Liver (tissue), 9 donors: ENCODE data around the gene MGAT3. TPM values are rescaled to one million over a fixed set of nuclear protein-coding genes. Genes with fewer than 3 reads are reported as not detected.

Experiments
- DNase-seq: peaks from one replicate; pipeline ENCODE4 v3.0.0-alpha.2; 2017; ENCODE audit warnings: low spot score
- H3K27ac ChIP-seq, 2 donors: one replicate each; pipeline ENCODE4 v1.7.0; 2013; ENCODE audit warnings: inconsistent platforms in 2 of 2, low read length in 2 of 2, control low read depth in 1 of 2, low read depth in 1 of 2, mild to moderate bottlenecking in 1 of 2
- H3K27me3 ChIP-seq, 4 donors: one replicate each; pipeline versions ENCODE4 v1.6.1 to v1.7.0; 2013; ENCODE audit warnings: low read length in 3 of 4, inconsistent platforms in 1 of 4, mild to moderate bottlenecking in 1 of 4, moderate library complexity in 1 of 4; ENCODE audit not compliant: control insufficient read depth in 4 of 4, insufficient read depth in 4 of 4
- H3K36me3 ChIP-seq, 4 donors: one replicate each; pipeline versions ENCODE4 v1.6.1 to v1.7.0; 2013; ENCODE audit warnings: low read length in 3 of 4, mild to moderate bottlenecking in 3 of 4, low read depth in 1 of 4, moderate library complexity in 1 of 4; ENCODE audit not compliant: control insufficient read depth in 4 of 4, insufficient read depth in 3 of 4
- H3K4me1 ChIP-seq, 4 donors: one replicate each; pipeline versions ENCODE4 v1.6.1 to v1.7.0; 2013; ENCODE audit warnings: low read length in 3 of 4, mild to moderate bottlenecking in 3 of 4, moderate library complexity in 1 of 4; ENCODE audit not compliant: control insufficient read depth in 4 of 4, insufficient read depth in 4 of 4
- H3K4me3 ChIP-seq, 3 donors: one replicate each; pipeline versions ENCODE4 v1.6.1 to v1.7.0; 2013; ENCODE audit warnings: low read length in 3 of 3, control low read depth in 1 of 3, low read depth in 1 of 3, mild to moderate bottlenecking in 1 of 3
- H3K9ac ChIP-seq, 2 donors: one replicate each; pipeline ENCODE4 v1.7.0; 2013; ENCODE audit warnings: low read length in 2 of 2, mild to moderate bottlenecking in 2 of 2, moderate library complexity in 2 of 2, control low read depth in 1 of 2, low read depth in 1 of 2
- H3K9me3 ChIP-seq, 4 donors: one replicate each; pipeline versions ENCODE4 v1.6.1 to v1.7.0; 2013; ENCODE audit warnings: low read length in 3 of 4; ENCODE audit not compliant: control insufficient read depth in 4 of 4
- EGR1 ChIP-seq, 2 donors: IDR thresholded peaks; 2 replicates each; pipeline ENCODE4 v1.6.1; 2016 to 2018; ENCODE audit warnings: antibody characterized with exemption in 2 of 2, low read depth in 2 of 2
- FOXA1 ChIP-seq: IDR thresholded peaks from 2 replicates; pipeline ENCODE4 v1.6.1; 2016; ENCODE audit warnings: antibody characterized with exemption
- FOXA2 ChIP-seq: IDR thresholded peaks from 2 replicates; pipeline ENCODE4 v1.6.1; 2016; ENCODE audit warnings: antibody characterized with exemption
- GABPA ChIP-seq, 2 donors: IDR thresholded peaks in 1 of 2; conservative IDR thresholded peaks in 1 of 2; 2 replicates each; pipeline ENCODE4 v1.6.1; 2016; ENCODE audit warnings: antibody characterized with exemption in 2 of 2, mild to moderate bottlenecking in 1 of 2, moderate library complexity in 1 of 2
- HNF4A ChIP-seq, 2 donors: conservative IDR thresholded peaks; 2 replicates each; pipeline ENCODE4 v1.6.1; 2016; ENCODE audit warnings: antibody characterized with exemption in 2 of 2, mild to moderate bottlenecking in 2 of 2
- HNF4G ChIP-seq: IDR thresholded peaks from 2 replicates; pipeline ENCODE4 v1.6.1; 2016; ENCODE audit warnings: antibody characterized with exemption
- JUND ChIP-seq, 2 donors: IDR thresholded peaks; 2 replicates each; pipeline ENCODE4 v1.6.1; 2016; ENCODE audit warnings: antibody characterized with exemption in 2 of 2
- NR2F2 ChIP-seq: IDR thresholded peaks from 2 replicates; pipeline ENCODE4 v1.6.1; 2016; ENCODE audit warnings: antibody characterized with exemption
- RAD21 ChIP-seq, 2 donors: IDR thresholded peaks; 2 replicates each; pipeline ENCODE4 v1.6.1; 2016; ENCODE audit warnings: antibody characterized with exemption in 2 of 2, mild to moderate bottlenecking in 2 of 2
- RXRA ChIP-seq, 2 donors: IDR thresholded peaks; 2 replicates each; pipeline ENCODE4 v1.6.1; 2017 to 2018; ENCODE audit warnings: antibody characterized with exemption in 2 of 2, mild to moderate bottlenecking in 1 of 2
- SP1 ChIP-seq: IDR thresholded peaks from 2 replicates; pipeline ENCODE4 v1.6.1; 2018; ENCODE audit warnings: antibody characterized with exemption, mild to moderate bottlenecking
- TAF1 ChIP-seq: conservative IDR thresholded peaks from 2 replicates; pipeline ENCODE4 v1.6.1; 2016; ENCODE audit warnings: antibody characterized with exemption, mild to moderate bottlenecking
- YY1 ChIP-seq: IDR thresholded peaks from 2 replicates; pipeline ENCODE4 v1.6.1; 2016; ENCODE audit warnings: antibody characterized with exemption, mild to moderate bottlenecking
- WGBS: extraction: QIAGEN DNeasy Blood & Tissue Kit; methylation state at CpG from one replicate; pipeline ENCODE4 v1.1.7; 2013; 5-methylcytosine and 5-hydroxymethylcytosine counted together
- polyA plus RNA-seq, 2 donors: library from polyadenylated mRNA; stranded (reverse) in 1 of 2; unstranded in 1 of 2; fragments of 200-250 nt in 1 of 2; fragments of >200 nt in 1 of 2; fragmentation: Nextera tagmentation in 1 of 2; extraction: Ambion mirVana in 1 of 2; gene quantifications; one replicate each; pipeline versions ENCODE4 v1.2.1 to v1.2.3, GENCODE V29; 2013 to 2015
- total RNA-seq, 2 donors: library from RNA; depleted of rRNA; stranded (reverse); fragments of >200 nt; gene quantifications; one replicate each; pipeline ENCODE4 v1.2.3, GENCODE V29; 2014
- TF ChIP-seq, protein P1 (sequence below): IDR thresholded peaks from 2 replicates; pipeline ENCODE4 v1.6.1; 2016; ENCODE audit warnings: antibody characterized with exemption, mild to moderate bottlenecking
- TF ChIP-seq, protein P2 (sequence below): IDR thresholded peaks from 2 replicates; pipeline ENCODE4 v1.6.1; 2016; ENCODE audit warnings: antibody characterized with exemption
- TF ChIP-seq, protein P3 (sequence below): IDR thresholded peaks from 2 replicates; pipeline ENCODE4 v1.6.1; 2016; ENCODE audit warnings: antibody characterized with exemption
- TF ChIP-seq, protein P4 (sequence below): fragments of 150-350 bp; IDR thresholded peaks from 2 replicates; pipeline ENCODE4 v1.5.1; 2017; ENCODE audit warnings: improper control_type of control experiment, low read depth, low read length; ENCODE audit not compliant: missing input control
- TF ChIP-seq, protein P5 (sequence below): IDR thresholded peaks from 2 replicates; pipeline ENCODE4 v1.6.1; 2016; ENCODE audit warnings: antibody characterized with exemption
- donor health status: healthy.
- donor health status: healthy.
- donor health status: healthy.
- donor health status: healthy.
- donor health status: healthy.

MGAT3 gene
- total and polyA plus RNA-seq, 4 donors, result 0.03 to 7.6 (median 0.10) TPM

DNA sequence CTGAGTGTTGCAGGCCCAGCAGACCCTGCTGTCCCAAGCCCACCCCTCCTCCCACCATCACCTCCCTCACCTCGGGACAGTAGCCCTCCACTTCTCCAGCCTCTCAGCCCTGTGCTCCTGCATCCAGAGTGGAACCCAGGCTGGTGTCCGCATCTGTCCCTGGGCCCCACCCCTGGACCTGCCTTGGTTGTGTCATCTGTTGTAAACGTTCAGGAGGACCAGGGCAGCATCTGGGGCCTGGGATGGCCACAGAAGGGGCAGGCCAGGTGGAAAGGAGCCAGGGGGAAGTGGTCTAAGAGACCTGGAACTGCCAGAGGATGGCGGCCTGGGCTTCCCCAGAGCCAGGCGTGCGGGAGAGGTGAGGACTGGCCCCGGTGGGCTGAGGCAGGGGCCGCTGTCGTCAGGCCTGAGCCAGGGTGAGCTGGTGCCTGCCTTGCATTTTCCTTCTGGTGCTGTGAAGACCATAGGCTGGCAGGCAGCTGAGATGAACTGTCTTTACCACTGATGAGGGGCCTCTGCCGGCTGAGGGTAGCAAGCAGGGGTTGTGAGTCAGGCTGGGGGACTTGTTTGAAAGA, 26.1 kb upstream of the MGAT3 start:
- H3K27me3 ChIP-seq, result no peaks in the 10 kb centered on the region
- no peak overlapping the region for H3K4me3 ChIP-seq
- no peak overlapping the region for H3K9ac ChIP-seq
- no peak for DNase-seq
- WGBS, result 83% methylated on average over 10 of the region's 10 CpGs
- H3K4me1 ChIP-seq, result no peaks in the 10 kb centered on the region
- no peak overlapping the region for H3K27ac ChIP-seq
- H3K9me3 ChIP-seq, result no peaks in the 10 kb centered on the region
- peaks cover 25 to 53% (median 32%) of the 10 kb centered on the region in 4 donors for H3K36me3 ChIP-seq
- TF ChIP-seq, protein P1, sequence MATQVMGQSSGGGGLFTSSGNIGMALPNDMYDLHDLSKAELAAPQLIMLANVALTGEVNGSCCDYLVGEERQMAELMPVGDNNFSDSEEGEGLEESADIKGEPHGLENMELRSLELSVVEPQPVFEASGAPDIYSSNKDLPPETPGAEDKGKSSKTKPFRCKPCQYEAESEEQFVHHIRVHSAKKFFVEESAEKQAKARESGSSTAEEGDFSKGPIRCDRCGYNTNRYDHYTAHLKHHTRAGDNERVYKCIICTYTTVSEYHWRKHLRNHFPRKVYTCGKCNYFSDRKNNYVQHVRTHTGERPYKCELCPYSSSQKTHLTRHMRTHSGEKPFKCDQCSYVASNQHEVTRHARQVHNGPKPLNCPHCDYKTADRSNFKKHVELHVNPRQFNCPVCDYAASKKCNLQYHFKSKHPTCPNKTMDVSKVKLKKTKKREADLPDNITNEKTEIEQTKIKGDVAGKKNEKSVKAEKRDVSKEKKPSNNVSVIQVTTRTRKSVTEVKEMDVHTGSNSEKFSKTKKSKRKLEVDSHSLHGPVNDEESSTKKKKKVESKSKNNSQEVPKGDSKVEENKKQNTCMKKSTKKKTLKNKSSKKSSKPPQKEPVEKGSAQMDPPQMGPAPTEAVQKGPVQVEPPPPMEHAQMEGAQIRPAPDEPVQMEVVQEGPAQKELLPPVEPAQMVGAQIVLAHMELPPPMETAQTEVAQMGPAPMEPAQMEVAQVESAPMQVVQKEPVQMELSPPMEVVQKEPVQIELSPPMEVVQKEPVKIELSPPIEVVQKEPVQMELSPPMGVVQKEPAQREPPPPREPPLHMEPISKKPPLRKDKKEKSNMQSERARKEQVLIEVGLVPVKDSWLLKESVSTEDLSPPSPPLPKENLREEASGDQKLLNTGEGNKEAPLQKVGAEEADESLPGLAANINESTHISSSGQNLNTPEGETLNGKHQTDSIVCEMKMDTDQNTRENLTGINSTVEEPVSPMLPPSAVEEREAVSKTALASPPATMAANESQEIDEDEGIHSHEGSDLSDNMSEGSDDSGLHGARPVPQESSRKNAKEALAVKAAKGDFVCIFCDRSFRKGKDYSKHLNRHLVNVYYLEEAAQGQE, result no peak
- TF ChIP-seq, protein P2, sequence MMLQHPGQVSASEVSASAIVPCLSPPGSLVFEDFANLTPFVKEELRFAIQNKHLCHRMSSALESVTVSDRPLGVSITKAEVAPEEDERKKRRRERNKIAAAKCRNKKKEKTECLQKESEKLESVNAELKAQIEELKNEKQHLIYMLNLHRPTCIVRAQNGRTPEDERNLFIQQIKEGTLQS, result no peak
- no peak for TF ChIP-seq RXRA (IDR thresholded peaks at IDR 0.05)
- no peak for TF ChIP-seq NR2F2
- TF ChIP-seq, protein P3, sequence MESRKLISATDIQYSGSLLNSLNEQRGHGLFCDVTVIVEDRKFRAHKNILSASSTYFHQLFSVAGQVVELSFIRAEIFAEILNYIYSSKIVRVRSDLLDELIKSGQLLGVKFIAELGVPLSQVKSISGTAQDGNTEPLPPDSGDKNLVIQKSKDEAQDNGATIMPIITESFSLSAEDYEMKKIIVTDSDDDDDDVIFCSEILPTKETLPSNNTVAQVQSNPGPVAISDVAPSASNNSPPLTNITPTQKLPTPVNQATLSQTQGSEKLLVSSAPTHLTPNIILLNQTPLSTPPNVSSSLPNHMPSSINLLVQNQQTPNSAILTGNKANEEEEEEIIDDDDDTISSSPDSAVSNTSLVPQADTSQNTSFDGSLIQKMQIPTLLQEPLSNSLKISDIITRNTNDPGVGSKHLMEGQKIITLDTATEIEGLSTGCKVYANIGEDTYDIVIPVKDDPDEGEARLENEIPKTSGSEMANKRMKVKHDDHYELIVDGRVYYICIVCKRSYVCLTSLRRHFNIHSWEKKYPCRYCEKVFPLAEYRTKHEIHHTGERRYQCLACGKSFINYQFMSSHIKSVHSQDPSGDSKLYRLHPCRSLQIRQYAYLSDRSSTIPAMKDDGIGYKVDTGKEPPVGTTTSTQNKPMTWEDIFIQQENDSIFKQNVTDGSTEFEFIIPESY, result no peak
- no peak for TF ChIP-seq HNF4G
- no peak for TF ChIP-seq EGR1 (IDR thresholded peaks at IDR 0.05; ENCODE audit: low read depth in 2 of 2)
- no peak for TF ChIP-seq FOXA1
- no peak for TF ChIP-seq GABPA (IDR thresholded peaks at IDR 0.05 in 1 of 2, conservative IDR thresholded peaks at IDR 0.05 in 1 of 2)
- TF ChIP-seq, protein P4, sequence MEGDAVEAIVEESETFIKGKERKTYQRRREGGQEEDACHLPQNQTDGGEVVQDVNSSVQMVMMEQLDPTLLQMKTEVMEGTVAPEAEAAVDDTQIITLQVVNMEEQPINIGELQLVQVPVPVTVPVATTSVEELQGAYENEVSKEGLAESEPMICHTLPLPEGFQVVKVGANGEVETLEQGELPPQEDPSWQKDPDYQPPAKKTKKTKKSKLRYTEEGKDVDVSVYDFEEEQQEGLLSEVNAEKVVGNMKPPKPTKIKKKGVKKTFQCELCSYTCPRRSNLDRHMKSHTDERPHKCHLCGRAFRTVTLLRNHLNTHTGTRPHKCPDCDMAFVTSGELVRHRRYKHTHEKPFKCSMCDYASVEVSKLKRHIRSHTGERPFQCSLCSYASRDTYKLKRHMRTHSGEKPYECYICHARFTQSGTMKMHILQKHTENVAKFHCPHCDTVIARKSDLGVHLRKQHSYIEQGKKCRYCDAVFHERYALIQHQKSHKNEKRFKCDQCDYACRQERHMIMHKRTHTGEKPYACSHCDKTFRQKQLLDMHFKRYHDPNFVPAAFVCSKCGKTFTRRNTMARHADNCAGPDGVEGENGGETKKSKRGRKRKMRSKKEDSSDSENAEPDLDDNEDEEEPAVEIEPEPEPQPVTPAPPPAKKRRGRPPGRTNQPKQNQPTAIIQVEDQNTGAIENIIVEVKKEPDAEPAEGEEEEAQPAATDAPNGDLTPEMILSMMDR, result no peak
- no peak for TF ChIP-seq RAD21 (IDR thresholded peaks at IDR 0.05)
- no peak for TF ChIP-seq SP1
- TF ChIP-seq TAF1, result no peak

DNA sequence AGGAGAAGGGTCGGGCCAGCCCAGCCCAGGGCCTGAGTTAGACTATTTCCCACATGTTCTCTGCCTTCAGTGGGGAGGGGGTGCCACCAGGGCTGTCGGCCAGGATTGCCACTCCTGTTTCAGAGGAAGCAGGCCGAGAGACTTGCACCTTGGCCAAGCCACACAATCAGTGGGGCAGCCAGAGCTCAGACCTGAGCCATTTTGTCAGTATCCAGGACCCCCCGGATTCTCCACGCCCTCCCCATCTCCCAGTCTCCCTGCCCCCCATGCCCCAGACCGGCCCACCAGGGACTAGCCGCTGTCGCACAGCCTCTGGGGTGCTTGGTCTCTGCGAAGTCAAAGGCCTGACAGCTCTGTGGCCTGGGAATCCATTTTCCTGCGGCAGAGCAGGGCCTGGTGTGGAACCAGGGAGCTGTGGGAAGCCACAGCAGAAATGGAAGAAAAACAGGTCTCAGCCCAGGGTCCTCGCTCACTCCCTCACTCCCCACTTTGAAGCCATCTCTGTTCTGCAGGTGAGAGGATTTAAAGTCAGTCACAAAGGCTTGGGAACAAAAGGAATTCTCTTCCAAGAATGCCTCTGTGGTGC, 25.5 kb upstream of the MGAT3 start:
- no peak overlapping the region for H3K9ac ChIP-seq
- WGBS, result 83% methylated on average over 11 of the region's 11 CpGs
- DNase-seq, result no peak
- no peaks in the 10 kb centered on the region for H3K4me1 ChIP-seq
- peak overlapping the region in 1 of 2 donors; percentile 18 for H3K27ac ChIP-seq
- H3K36me3 ChIP-seq, result peaks cover 25 to 50% (median 31%) of the 10 kb centered on the region in 4 donors
- no peaks in the 10 kb centered on the region for H3K9me3 ChIP-seq
- no peak overlapping the region for H3K4me3 ChIP-seq
- no peaks in the 10 kb centered on the region for H3K27me3 ChIP-seq
- TF ChIP-seq RXRA (IDR thresholded peaks at IDR 0.05), result no peak
- TF ChIP-seq FOXA2, result no peak
- TF ChIP-seq RAD21 (IDR thresholded peaks at IDR 0.05), result no peak
- TF ChIP-seq, protein P3, result no peak
- TF ChIP-seq YY1, result no peak
- TF ChIP-seq, protein P5, sequence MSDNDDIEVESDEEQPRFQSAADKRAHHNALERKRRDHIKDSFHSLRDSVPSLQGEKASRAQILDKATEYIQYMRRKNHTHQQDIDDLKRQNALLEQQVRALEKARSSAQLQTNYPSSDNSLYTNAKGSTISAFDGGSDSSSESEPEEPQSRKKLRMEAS, result no peak
- TF ChIP-seq, protein P1, result no peak
- TF ChIP-seq HNF4G, result no peak
- TF ChIP-seq SP1, result no peak
- no peak for TF ChIP-seq TAF1
- no peak for TF ChIP-seq HNF4A (conservative IDR thresholded peaks at IDR 0.05)
- TF ChIP-seq JUND (IDR thresholded peaks at IDR 0.05), result no peak
